ENCODE data around the gene HOXA10. TPM values are rescaled to one million over a fixed set of nuclear protein-coding genes. Genes with fewer than 3 reads are reported as not detected.

HOXA10 gene
- total RNA-seq, 1 donor from 2014 or later, result 36.7 TPM

GRCh38 chr7:27180431-27181420 lies 6.6 kb upstream of the HOXA10 start:
- no peak for TF ChIP-seq CTCF (conservative IDR thresholded peaks at IDR 0.05; ENCODE audit: low read depth, low read length)
- H3K4me3 ChIP-seq (ENCODE audit: low read depth, low read length), result no peak overlapping the region
- no peak for DNase-seq (ENCODE audit: low read depth)

GRCh38 chr7:27179503-27180430 lies 5.6 kb upstream of the HOXA10 start:
- DNase-seq (ENCODE audit: low read depth), result no peak
- peak; percentile 89 for TF ChIP-seq CTCF (conservative IDR thresholded peaks at IDR 0.05; ENCODE audit: low read depth, low read length)
- peak overlapping the region; percentile 64 for H3K4me3 ChIP-seq (ENCODE audit: low read depth, low read length)

- DNase-seq (ENCODE audit: low read depth), result no peak
- TF ChIP-seq CTCF (conservative IDR thresholded peaks at IDR 0.05; ENCODE audit: low read depth, low read length), result no peak
- peak overlapping the region; percentile 64 for H3K4me3 ChIP-seq (ENCODE audit: low read depth, low read length)
Measured at GRCh38 chr7:27179030-27179429, 4.9 kb upstream of the HOXA10 start.

- no peak for DNase-seq (ENCODE audit: low read depth)
- peak overlapping the region; percentile 64 for H3K4me3 ChIP-seq (ENCODE audit: low read depth, low read length)
- TF ChIP-seq CTCF (conservative IDR thresholded peaks at IDR 0.05; ENCODE audit: low read depth, low read length), result no peak
Measured at GRCh38 chr7:27178366-27178765, 4.2 kb upstream of the HOXA10 start.

GRCh38 chr7:27177795-27178320 lies 3.7 kb upstream of the HOXA10 start:
- peak overlapping the region; percentile 64 for H3K4me3 ChIP-seq (ENCODE audit: low read depth, low read length)
- TF ChIP-seq CTCF (conservative IDR thresholded peaks at IDR 0.05; ENCODE audit: low read depth, low read length), result no peak
- DNase-seq (ENCODE audit: low read depth), result no peak

- TF ChIP-seq CTCF (conservative IDR thresholded peaks at IDR 0.05; ENCODE audit: low read depth, low read length), result no peak
- peak overlapping the region; percentile 64 for H3K4me3 ChIP-seq (ENCODE audit: low read depth, low read length)
- DNase-seq (ENCODE audit: low read depth), result no peak
Measured at GRCh38 chr7:27176962-27177794, 3.1 kb upstream of the HOXA10 start.
